GM21381 (cell line): ENCODE results near the gene COL2A1.

ENCODE experiments used
- ATAC-seq: cut with Tn5 transposase; IDR thresholded peaks from one replicate; pipeline ENCODE4 v1.9.1; 2021; ENCODE audit warnings: mild to moderate bottlenecking, moderate library complexity; ENCODE audit not compliant: unreplicated experiment

Gene COL2A1

DNA sequence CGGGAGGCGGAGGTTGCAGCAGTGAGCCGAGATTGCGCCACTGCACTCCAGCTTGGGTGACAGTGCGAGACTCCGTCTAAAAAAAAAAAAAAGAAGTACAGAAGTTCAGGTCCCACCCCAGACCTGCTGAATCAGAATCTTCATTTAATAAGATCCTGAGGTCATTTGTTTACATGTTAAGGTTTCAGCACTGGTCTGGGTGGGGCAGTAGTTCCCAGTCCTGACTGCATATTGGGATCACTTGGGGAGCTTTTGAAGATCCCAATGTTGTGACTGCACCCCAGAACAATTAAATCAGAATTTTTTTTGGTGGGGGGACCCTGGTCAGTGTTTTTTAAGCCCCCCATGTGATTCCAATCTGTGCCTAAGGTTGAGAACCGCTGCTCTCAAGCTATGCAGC lies 11.7 kb upstream of the COL2A1 start:
- ATAC-seq: no peak

DNA sequence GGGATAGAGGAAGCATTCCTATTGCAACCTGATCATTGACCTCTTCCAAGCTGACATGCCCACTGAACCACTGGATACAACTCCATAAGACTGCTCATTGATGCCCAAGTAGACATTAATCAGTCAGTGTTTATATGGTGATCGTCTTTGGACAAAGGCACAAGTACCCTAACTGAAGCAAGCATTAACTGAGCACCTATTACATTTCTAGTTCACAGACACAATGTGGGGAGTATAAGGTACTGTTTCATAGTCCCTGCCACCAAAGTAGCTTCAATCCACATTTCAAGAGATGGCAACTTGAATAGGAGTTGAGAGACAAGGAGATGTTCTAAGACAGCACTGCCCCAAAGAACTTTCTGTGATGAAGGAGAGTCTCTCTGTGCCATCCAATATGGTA lies 10.9 kb upstream of the COL2A1 start:
- no peak for ATAC-seq

DNA sequence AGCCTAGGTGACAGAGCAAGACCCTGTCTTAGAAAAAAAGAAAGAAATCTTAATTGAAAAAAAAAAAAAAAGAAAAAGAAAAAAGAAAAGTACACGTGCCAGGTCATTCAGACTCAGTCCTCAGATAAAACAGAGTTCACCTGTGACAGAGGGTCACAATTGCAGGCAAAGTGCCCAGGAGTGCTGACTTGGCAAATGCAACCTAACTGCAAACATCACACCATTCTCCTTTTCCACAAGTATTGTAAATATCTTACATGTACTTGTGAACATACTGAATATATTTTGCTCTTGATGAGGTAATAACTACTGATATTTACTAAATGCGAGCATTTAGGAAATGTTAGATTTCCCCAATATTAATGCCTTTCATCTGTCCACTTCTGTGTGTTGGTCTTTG lies 9.0 kb upstream of the COL2A1 start:
- ATAC-seq: no peak

DNA sequence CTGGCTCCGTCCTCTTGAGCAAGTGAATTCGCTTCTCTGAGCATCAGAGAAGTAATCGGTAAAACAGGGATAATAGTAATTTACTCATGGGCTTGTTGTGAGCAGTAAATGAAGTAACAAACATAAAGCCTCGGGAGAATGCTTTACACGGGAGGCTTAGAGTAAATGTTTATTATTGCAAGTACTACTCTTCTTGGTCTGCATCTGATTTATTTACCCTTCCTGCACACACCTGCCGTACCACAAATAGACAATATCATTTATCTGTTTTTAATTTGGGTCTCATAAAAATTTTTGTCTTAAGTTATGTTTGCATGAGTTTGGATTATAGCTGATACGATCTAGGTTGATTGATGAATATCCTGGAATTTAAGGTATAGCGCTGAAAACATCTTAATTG lies 7.8 kb upstream of the COL2A1 start:
- ATAC-seq: no peak

DNA sequence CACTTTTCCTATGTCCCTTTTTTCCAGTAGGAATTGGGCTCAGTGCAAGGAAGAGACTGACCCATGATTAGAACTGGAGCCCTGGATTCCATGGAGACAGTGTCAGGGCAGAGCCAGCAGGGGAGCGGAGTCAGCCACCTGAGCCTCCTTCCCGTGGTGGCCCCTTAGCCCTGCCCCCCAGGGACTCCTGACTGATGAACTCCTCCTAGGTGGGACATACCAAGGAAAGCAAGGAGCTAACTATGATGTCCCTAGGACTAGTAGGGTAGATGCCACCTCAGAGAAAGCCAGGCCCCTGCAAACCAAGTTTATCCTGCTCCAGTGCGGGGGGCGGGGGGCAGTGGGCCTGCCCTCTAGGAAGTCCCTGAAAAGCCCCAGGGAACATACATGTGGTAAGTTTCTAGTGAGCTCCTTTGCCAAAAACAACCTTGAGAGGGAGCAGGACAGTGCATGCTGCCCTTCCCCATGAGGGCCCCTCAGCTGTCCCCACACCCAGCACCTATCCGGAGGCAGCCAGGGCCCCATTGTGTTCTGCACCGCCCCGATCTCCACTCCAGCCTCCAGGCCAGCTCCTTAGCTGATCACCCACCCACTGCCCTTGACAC lies 6.2 kb upstream of the COL2A1 start:
- no peak for ATAC-seq

DNA sequence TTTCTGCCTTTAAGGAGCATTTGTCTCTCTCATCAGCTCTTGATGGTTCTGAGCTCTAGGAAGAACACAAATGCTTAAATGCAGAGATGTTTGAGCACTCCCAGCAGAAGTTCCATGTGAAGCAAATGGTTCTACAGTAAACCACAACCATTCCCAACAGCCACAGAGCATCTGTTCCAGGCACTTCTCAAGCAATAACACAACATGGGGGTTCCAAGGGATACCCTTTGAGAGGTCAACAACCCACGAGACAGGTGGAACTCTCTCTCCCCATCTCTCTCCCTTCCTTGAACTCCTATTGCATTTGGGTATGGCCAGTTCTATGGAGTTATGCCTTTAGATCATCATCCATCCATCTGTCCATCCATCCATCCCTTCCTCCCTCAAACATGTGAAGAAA lies 5.2 kb upstream of the COL2A1 start:
- ATAC-seq: no peak

DNA sequence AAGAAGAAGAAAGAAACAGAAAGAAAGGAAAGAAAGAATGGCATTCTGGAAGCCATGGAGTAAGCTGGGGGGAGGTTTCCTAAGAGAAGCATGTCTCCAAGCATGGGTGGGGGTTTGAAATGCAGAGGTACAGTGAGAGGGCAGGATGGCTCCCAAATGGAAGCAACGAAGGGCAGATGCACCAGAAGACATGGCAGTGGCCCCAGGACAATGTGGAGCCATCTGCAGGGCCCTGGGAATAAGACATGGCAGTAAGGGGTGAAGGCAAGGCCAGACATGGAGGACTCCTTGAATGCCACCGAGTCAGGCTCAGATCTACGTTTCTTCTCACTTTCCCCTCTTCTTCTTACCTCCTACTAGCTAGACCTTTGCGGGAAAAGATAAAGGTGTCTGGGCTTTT lies 4.7 kb upstream of the COL2A1 start:
- no peak for ATAC-seq

DNA sequence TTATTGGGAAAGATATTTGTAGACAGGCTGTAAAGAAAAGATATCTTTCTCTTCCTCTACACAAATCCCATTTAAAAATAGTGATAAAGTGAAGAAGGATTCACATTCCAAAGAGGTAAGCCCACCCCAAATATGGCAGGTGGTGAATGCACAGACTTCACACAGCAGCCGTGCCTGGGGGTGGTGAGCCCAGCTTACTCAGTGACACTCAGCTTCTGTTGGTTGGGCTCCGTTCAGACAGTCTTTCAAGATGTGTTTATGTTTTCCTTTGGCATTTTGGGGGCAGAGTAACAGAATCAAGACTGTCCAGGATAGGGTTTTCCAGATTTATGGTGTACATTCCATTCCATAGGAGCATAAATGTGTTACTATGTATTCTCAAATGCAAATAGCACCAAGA lies 4.1 kb upstream of the COL2A1 start:
- ATAC-seq: no peak

DNA sequence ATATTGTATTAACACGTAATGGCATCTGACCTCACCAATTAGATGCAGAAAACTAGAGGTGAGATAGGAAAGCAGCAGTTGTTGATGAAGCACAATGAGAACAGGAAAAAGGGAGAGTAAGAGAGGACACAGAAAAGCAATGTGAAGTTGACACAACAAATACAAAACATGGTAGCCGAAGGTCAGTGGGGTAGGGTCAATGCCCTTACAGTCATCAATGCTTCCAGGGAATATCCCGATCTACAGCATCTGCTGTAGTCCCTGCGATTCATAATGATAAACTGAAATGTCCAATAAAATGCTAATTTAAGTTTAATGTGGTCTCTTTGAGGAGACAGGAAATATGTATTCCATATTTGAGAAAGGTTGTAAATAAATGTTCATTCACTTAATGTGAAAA lies 2.9 kb upstream of the COL2A1 start:
- ATAC-seq: no peak

DNA sequence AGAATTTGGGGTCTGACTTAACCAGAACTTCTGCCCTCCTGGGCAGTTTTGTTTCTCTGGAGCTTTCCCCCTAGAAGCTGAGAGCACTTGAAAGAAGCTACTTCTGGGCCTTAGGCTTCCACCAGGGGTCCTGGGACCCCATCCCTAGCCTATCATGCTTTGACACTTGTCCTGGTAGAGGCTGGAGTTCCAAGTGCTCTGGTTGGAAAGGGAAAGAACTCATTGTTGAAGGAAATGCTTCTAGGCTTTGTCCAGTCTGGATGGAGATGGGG lies 1.4 kb upstream of the COL2A1 start:
- no peak for ATAC-seq

DNA sequence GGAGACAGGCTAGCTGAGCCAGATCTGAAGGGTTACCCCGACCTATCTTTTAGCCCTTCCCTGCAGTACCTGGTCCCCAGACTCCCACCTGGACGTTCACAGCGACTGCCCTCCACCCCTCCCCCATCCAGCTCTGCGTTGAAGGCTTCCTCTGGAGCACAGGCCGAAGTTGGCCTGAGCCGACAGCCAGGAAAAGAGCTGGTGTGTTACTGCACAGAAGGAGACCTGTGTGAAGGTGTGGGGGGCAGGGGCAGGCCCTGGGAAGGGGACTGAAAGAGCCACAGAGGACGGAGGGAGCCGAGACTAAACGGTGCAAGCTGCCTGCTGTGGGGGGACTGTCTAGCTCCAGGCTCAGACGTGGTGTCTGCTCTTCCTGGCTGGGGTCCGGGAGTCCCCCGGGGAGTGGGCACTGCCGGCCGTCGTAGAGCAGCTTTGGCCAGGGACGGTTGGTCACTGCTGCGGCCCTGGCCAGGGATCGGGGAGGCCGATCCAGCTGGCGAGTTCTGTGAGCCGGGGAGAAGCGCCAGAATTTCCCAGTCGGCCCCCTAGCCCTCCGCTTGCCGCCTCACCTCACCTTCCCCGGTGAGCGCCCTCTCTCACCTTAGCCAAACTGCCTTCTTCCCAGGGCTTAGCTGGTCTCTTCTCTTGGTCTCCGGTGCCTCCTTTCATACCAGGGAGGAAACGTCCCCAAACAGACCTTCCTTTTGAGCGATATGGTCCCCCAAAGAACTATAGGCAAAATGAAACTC lies 899 bp upstream of the COL2A1 start:
- ATAC-seq: no peak

DNA sequence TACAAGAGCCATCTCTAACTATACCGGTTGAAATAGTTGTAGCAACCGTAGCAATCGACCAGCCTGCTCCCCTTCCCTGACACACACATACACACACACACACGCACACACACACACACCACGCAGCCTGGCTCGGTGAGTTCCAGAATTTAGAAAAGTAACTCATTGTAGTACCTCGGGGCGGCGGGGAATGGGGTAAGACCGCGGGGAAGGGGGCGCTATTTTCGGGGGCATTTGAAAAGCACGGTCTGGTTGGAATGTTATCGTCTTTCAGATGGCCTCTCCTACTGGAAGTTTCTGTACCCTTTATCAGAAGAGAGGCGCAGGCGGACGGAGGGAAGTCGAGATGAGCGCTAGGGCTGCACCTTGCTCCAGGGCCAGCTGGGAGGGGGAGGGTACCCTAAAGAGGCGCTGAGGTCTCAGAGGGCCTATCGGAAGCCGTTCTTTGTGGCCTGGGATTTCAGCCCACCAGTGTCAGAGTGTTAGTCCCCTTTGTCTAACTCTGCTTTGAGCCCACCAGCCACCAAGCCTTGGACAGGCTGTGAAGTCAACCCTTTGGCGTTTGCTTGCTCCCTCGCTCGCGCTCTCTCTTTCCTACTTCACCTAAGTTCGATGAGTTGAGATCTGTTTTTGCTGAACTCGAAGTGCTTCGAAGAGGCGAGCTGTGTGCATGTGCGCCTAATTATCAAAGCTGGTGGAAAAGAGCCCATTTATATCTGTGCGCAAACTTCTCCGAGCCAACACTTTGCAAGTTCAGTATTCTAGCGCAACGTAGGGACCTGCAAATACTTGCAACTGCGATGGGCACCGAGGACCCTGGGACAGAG lies 837 bp downstream of the COL2A1 start:
- ATAC-seq: no peak

DNA sequence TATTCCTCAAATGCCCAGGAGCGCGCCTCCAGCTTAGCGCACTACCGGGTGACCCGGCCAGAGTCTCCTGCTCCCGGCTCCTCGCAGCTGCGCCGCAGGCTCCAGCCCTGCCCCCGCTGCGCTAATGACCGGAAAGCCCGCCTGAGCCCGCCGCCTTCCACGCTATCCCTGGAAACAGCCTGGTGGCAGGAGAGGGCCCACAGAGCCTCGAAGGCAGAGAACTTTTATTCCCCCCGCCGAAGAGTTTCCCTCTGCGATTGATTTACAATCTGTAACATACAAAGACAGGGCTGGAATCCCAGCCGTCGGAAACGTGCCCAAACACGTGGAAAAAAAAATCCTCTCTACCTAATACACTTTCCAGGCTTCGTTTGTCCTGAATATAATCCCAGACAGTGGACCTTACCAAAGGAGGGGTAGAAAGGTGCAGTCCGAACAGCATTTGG lies 1.5 kb downstream of the COL2A1 start:
- ATAC-seq: no peak

DNA sequence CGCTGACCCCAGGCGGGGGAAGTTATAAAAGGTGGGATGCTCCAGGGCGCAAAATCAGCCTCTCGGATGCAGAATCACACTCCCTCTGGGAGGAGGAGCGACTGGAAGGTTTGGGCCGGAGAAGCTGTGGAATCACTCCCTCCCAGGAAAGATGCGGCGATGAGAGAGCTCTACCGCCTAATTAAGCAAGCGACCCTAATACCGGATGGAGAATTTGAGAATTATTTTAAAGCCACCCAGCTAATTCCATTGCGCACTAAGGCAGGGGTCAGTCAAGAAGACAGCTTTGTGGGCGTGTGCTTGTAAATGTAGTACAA lies 1.9 kb downstream of the COL2A1 start:
- no peak for ATAC-seq

DNA sequence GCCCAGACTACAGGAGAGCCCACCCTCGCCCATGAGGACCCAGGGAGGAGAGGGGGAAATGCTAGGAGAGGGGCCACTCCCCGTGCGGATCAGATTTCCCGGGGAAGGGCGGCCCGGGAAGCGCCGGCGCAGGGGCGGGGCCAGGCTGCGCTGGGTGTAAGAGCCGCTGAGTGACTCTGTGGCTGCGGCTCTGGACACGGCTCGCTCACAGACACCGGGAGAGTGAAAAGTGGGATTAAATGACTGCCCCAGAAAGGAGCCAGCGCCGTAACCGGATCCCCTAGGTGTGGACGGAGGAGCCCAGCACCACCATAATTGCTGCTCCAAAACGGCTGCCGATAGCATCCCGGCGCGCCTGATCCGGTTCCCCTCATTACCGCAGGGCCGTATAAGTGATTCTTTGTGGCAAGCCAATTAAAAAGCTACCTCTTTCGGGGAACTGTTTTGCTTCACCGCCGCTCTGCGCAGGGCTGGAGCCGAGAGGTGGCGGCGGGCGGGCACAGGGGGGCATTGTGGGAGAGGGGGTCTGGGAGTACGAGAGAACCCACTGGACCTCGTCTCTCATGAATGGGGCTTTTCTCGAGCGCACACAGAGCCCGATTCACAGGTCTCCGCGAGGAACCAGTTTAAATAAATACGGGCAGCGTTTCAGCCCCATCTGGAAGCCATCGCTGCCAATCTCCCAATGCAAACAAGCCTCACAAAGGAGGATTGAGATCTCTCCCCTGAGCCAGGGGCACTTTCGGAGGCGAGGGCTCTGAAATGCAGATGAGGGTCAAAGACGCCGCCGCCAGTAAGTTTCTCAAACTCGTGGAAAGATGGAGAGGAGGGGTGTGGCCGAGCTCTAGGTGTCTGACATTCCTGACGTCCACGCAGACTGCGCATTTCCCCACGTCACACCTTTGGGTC lies 2.5 kb downstream of the COL2A1 start:
- no peak for ATAC-seq

DNA sequence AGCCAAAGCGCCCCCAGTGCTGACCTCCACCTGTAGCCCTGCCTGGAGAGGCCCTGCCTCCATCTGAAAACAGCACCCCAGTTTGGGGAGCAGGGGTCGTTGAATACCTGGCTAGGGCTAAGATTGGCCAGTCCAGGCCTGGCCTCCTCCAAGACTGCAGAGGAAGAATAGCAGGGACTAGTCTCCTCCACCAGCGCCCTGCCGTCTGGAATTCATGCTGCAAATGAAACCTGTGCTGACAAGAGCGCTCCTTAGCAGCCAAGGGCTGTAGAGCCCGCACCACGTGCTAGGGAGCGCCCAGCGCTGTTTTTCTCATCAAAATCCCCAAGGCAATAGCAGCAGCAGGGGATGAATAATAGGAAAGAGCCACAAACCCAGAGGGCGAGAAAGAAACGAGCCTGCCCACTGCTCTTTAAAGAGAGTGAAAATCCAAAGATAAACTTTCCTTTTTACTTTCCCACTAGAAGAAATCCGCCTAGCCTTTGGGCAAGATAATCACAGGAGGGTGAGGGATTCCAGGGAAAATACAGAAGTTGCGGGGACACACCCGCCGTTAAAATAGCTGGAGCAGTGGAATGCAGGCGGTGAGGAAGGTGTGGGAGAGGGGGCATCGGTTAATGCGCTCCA lies 3.3 kb downstream of the COL2A1 start:
- no peak for ATAC-seq

DNA sequence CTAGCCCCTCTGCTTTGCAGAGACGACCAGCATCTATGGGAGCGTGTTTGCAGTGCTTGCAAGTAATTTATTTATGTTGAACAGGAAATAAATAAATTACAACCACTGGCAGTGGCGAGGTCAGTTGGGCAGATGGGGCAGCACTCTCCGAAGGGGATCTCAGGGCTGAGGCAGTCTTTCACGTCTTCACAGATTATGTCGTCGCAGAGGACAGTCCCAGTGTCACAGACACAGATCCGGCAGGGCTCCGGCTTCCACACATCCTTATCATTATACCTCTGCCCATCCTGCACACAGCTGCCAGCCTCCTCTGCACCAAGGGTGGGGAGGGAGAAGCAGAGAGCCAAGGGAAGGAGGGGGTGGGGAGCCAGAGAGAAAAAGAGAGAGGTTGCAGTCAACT lies 4.5 kb downstream of the COL2A1 start:
- no peak for ATAC-seq

DNA sequence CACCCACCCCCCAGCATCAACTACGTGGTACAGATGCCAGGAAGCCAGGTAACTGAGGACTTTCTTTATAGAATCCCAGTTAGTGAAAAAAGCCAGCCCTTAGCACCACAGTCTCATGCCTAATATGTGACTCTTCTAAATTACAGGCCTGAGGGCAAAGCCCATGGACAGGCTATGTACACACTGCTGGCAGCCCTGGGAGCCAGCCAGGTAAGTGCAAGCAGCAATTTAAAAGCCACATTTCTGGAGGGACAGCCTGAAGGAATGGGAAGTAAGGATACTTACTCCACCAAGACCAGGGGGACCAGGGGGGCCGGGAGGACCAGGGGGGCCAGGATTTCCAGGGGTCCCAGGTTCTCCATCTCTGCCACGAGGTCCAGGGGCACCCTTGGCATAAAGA lies 7.0 kb downstream of the COL2A1 start:
- no peak for ATAC-seq

DNA sequence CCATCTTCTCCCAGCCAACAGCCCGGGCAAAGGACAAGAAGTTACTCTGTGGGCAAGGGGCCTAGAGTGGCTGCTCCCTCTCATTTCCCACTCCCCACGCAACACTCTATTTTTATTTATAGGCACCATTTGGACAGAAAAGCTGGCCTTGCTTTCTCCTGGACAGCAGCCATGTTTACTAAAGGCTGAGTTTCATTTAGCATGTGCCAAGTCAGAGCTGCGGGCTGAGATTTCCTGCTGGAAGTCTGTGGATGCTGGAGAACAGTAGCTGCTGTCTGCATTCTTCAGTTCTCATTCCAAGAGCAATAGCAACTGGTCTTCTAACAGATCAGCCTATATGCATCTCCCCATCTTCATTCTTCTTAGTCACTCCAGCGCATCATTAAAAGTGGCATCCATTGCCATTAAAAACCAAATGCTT lies 8.3 kb downstream of the COL2A1 start:
- ATAC-seq: no peak

DNA sequence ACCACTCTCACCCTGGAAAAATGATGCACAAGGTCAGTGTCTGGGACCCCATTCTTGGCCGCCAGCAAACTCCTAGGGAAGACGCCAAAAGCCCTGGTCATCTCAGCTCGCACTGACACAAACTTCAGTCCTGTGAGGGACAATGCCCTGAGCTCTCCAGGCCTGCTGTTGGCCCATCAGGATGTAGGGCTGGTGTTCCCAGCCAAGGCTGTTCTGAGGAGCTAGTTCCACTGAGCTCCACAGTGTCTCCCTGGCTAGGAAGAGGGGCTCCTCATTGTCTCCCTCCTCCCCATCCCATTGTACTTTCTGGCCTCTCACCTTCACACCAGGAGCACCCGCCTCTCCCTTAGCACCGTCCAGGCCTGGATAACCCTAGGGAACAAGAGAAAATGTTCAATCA lies 10.8 kb downstream of the COL2A1 start:
- no peak for ATAC-seq

DNA sequence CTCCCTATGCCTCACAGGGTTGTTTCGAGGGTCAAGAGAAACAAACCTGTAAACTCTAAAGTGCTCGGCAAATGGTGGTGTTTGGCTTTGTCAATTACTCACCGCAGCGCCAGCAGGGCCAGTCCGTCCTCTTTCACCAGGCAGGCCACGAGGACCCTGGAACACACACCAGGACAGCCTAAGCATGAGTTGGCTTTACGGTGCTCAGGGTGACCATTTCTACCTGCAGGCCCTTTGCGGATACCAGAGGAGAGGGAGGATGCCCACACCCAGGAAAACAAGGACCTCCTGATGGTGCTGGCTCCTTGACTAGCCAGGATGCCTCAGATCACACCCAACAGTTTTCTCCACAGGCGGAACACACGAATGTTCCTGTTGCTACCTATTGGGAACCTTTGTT lies 11.5 kb downstream of the COL2A1 start:
- no peak for ATAC-seq
